ENCODE measurements around the gene SLC35G6.

Gene SLC35G6

DNA sequence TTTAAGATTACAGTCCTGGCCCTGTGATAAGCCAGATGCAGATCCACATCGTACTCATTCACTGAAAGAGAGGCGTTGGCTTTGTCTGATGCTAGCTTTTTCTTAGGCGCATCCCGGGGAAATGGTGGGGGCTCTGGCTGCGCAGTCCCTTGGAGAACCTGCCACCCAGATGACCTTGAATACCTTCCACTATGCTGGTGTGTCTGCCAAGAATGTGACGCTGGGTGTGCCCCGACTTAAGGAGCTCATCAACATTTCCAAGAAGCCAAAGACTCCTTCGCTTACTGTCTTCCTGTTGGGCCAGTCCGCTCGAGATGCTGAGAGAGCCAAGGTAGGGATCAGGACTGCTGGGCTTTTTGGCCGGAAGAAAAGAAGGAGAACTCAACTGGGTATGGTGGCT, 26.9 kb downstream of the SLC35G6 start:
- no peak for DNase-seq

DNA sequence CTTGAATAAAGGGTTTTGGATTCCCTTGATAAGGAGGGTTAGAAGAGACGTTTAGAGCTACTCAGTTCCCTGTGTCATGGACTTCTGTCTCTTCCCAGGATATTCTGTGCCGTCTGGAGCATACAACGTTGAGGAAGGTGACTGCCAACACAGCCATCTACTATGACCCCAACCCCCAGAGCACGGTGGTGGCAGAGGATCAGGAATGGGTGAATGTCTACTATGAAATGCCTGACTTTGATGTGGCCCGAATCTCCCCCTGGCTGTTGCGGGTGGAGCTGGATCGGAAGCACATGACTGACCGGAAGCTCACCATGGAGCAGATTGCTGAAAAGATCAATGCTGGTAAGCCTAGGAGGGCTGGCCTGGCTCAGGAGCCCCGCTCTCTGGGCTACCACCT, 27.6 kb downstream of the SLC35G6 start:
- DNase-seq: no peak

DNA sequence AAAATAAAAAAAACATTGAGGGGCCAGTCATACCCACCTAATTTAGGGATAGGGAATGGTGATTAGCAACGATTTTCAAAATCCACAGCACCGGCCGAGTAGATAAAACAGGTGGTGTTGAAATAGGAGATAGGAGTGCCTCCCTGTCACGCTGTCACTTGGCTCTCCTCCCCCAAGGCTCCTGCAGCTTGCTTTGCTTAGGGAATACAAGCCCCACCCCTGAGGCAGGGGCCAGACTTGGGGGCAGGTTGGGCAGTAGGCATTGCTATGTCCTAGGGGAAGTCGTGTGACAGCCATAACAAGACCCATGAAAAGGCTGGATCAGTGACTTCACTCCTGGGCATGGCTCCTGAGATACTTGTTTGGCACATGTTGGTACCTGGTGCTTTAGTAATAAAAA, 28.7 kb downstream of the SLC35G6 start:
- DNase-seq: no peak

DNA sequence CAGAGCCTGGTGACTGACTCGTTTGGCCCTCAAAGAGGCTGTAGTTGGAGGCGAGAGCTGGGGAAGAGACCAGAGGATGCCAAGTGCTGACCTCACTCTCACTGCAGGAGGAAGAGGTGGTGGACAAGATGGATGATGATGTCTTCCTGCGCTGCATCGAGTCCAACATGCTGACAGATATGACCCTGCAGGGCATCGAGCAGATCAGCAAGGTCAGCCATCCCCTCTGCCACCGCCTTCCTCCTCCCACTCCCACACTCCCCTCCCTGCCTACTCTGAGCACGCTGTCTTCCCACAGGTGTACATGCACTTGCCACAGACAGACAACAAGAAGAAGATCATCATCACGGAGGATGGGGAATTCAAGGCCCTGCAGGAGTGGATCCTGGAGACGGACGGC, 29.9 kb downstream of the SLC35G6 start:
- no peak for DNase-seq

DNA sequence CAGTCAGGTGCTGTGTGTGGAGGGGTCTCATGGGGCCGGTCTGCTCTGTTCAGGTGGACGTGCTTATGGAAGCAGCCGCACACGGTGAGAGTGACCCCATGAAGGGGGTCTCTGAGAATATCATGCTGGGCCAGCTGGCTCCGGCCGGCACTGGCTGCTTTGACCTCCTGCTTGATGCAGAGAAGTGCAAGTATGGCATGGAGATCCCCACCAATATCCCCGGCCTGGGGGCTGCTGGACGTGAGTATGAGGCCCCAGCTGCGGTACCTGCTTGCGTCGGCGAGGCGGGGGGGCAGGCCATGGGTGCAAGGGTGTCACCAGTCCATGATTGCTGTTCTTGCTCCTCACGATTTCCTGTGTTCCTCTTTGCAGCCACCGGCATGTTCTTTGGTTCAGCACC, 30.9 kb downstream of the SLC35G6 start:
- no peak for DNase-seq

DNA sequence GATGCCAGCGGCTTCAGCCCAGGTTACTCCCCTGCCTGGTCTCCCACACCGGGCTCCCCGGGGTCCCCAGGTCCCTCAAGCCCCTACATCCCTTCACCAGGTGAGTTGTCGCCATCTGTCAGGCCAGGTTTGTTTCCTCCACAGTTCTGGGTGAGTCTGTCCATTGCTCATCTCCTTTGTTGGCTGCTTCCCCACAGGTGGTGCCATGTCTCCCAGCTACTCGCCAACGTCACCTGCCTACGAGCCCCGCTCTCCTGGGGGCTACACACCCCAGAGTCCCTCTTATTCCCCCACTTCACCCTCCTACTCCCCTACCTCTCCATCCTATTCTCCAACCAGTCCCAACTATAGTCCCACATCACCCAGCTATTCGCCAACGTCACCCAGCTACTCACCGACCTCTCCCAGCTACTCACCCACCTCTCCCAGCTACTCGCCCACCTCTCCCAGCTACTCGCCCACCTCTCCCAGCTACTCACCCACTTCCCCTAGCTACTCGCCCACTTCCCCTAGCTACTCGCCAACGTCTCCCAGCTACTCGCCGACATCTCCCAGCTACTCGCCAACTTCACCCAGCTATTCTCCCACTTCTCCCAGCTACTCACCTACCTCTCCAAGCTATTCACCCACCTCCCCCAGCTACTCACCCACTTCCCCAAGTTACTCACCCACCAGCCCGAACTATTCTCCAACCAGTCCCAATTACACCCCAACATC, 31.7 kb downstream of the SLC35G6 start:
- DNase-seq: no peak

DNA sequence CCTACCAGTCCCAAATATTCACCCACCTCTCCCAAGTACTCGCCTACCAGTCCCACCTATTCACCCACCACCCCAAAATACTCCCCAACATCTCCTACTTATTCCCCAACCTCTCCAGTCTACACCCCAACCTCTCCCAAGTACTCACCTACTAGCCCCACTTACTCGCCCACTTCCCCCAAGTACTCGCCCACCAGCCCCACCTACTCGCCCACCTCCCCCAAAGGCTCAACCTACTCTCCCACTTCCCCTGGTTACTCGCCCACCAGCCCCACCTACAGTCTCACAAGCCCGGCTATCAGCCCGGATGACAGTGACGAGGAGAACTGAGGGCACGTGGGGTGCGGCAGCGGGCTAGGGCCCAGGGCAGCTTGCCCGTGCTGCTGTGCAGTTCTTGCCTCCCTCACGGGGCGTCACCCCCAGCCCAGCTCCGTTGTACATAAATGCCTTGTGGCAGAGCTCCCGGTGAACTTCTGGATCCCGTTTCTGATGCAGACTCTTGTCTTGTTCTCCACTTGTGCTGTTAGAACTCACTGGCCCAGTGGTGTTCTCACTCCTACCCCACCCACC, 32.7 kb downstream of the SLC35G6 start:
- no peak for DNase-seq

DNA sequence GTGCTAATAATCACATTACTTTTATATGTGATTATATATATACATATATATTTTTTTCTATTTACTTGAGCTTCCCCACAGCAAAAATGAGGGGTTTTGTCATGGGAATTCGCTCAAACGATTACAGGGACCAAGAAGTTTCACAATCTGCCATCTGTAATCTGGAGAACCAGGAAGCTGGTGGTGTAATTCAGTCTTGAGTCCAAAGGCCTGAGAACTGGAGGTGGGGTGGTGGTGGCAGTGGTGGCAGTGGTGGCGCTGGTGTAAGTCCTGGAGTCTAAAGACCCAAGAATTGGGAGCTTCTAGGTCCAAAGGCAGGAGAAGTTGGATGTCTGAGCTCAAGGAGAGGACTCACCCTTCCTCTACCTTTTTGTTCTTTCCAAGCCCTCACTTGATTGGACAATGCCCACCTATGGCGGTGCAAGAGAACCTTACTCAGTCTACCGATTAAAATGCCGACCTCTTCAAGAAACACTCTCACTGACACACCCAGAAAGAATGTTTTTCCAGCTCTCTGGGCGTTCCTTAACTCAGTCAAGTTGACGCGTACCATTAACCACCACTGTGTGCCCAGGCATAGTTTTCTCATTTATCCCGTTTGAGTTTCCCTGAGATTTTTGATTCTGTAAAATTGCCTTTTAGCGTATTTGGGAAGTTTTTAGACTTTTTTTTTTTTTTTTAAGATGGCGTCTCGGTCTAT, 34.8 kb downstream of the SLC35G6 start:
- DNase-seq: no peak

DNA sequence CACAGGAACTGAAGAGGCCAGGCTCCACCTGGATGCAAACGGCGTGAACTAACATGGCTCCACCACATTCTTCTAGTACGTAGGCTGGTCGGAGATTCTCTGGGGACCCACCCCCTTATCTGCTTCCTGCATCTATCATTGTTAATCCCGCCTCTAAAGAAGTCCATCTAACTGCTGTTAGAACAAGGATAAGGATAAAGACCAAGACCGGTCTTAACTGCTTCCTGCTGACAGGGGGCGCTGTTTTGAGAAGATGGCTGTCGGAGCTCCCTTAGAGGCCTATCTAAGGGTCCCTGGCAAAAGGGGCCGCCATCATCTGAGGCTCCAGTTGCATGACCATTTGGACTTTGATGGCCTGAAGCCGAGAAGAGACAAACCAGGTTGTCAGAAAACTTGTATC, 41.8 kb downstream of the SLC35G6 start:
- no peak for DNase-seq

DNA sequence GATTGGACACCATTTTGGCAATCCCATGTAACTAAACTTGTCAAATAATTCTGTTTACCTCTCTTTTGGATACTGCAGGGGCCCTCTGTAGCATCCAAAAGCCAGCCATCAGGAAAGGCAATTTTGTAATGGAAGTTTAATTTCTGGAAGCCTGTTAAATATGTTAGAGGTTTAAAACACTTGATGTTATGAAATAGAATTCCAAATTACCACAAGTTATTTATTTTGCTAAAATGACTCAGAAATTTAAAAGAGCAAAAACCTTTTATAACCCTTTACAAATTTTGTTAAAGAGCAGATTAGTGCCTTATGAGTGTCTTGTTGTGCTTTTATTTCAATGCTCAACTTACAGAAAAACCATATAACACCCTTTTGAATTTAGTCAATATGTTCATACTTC, 47.6 kb downstream of the SLC35G6 start:
- DNase-seq: no peak

DNA sequence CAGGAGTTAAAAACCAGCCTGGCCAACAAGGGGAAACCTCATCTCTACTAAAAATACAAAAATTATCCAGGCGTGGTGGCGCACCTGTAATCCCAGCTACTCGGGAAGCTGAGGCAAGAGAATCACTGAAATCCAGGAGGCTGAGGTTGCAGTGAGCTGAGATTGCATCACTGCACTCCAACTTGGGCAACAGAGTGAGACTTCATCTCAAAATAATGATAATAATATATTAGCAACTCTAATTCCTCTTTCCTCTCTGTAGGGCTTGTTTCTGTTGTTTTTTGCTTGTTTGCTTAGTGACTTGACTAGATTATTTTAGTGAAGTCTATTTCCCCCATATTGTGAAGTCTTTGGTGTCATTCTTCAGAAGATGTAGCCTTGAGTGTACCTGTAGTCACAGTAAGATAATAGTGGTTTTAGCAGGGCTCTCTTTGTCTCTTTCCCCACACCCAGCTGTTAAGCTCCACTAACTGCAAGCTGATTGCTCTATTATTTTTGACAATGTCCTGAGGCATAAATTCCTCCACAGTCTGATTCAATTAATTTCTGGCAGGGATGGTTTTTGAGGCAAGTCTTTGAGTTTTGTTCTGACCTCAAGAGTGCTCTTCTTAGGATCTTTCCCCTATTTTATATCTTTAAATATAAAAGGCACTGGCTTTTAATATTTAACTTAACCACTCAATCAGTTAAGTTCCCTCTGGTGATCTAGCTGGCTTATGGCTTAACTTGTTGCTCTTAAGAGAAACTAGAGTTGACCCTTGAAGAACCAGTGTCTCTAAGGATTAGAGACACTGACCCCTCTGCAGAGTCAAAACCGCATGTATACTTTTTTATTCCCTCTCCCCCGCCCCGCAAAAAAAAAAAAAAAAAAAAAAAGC, 49.0 kb downstream of the SLC35G6 start:
- no peak for DNase-seq

All from NCI-H774 (cell line).